Measurements from ENCODE around the gene SLC17A2. TPM values are rescaled to one million over a fixed set of nuclear protein-coding genes. Genes with fewer than 3 reads are reported as not detected.

The SLC17A2 gene
- total RNA-seq, 1 donor from 2014 or later, result not detected

GRCh38 chr6:25888626-25889025, 41.9 kb downstream of the SLC17A2 start:
- intact Hi-C loops (cut with micrococcal nuclease), result no loop called here

GRCh38 chr6:25886066-25886465, 44.4 kb downstream of the SLC17A2 start:
- intact Hi-C loops (cut with micrococcal nuclease), result no loop called here

GRCh38 chr6:25883991-25884390, 46.5 kb downstream of the SLC17A2 start:
- intact Hi-C loops (cut with micrococcal nuclease), result loop anchor here (2.0 to 5.0 kb wide), 3 partner anchors 58 to 163 kb away; no protein-coding TSS in a partner anchor

GRCh38 chr6:25883536-25883935, 47.0 kb downstream of the SLC17A2 start:
- intact Hi-C loops (cut with micrococcal nuclease), result loop anchor here (2.0 to 5.0 kb wide), 3 partner anchors 59 to 163 kb away; no protein-coding TSS in a partner anchor

- intact Hi-C loops (cut with micrococcal nuclease), result loop anchor here (1.0 to 5.0 kb wide), 4 partner anchors 60 to 161 kb away; no protein-coding TSS in a partner anchor
Observed at GRCh38 chr6:25882051-25882496, 48.4 kb downstream of the SLC17A2 start.

- intact Hi-C loops (cut with micrococcal nuclease), result loop anchor here (5.0 kb wide), 2 partner anchors 62 to 112 kb away; no protein-coding TSS in a partner anchor
Observed at GRCh38 chr6:25880601-25881000, 49.9 kb downstream of the SLC17A2 start.

GRCh38 chr6:25878721-25879322, 51.7 kb downstream of the SLC17A2 start:
- intact Hi-C loops (cut with micrococcal nuclease), result loop anchor here (5.0 kb wide), 1 partner anchor 742 kb away; no protein-coding TSS in a partner anchor

GRCh38 chr6:25875926-25876602, 54.4 kb downstream of the SLC17A2 start:
- intact Hi-C loops (cut with micrococcal nuclease), result loop anchor here (5.0 kb wide), 1 partner anchor 739 kb away; no protein-coding TSS in a partner anchor

- intact Hi-C loops (cut with micrococcal nuclease), result loop anchor here (5.0 kb wide), 1 partner anchor 738 kb away; no protein-coding TSS in a partner anchor
Observed at GRCh38 chr6:25875563-25875905, 55.0 kb downstream of the SLC17A2 start.

- intact Hi-C loops (cut with micrococcal nuclease), result loop anchor here (5.0 kb wide), 1 partner anchor 738 kb away; no protein-coding TSS in a partner anchor
Observed at GRCh38 chr6:25874822-25875562, 55.5 kb downstream of the SLC17A2 start.

GRCh38 chr6:25874118-25874517, 56.4 kb downstream of the SLC17A2 start, which contains the start of gene SLC17A3:
SLC17A3 (minus strand) TSS chr6:25874243; CDS start chr6:25868387, 5,856 bp downstream.
- intact Hi-C loops (cut with micrococcal nuclease), result no loop called here

- intact Hi-C loops (cut with micrococcal nuclease), result no loop called here
Observed at GRCh38 chr6:25872814-25873213, 57.7 kb downstream of the SLC17A2 start.

- intact Hi-C loops (cut with micrococcal nuclease), result no loop called here
Observed at GRCh38 chr6:25869840-25870239, 60.7 kb downstream of the SLC17A2 start.

GRCh38 chr6:25868436-25869183, 61.9 kb downstream of the SLC17A2 start:
- intact Hi-C loops (cut with micrococcal nuclease), result no loop called here

GRCh38 chr6:25866011-25866410, 64.5 kb downstream of the SLC17A2 start:
- intact Hi-C loops (cut with micrococcal nuclease), result no loop called here

GRCh38 chr6:25863360-25863759, 67.1 kb downstream of the SLC17A2 start:
- intact Hi-C loops (cut with micrococcal nuclease), result no loop called here

Other genes with a start within 250 kb of the SLC17A2 start
- not detected in 2 replicates for gene SLC17A4, start 175.9 kb downstream of the SLC17A2 start, total RNA-seq
- gene SLC17A1, start 98.6 kb downstream of the SLC17A2 start, total RNA-seq, result 0.15 TPM in 1 of 2 replicates, not detected in the other
- gene SLC17A3, start 56.4 kb downstream of the SLC17A2 start, total RNA-seq, result 0.59 and 0.66 TPM in 2 replicates
- gene TRIM38, start 32.1 kb upstream of the SLC17A2 start, total RNA-seq, result 29.2 and 29.4 TPM in 2 replicates
- 2.6 and 4.2 TPM in 2 replicates for gene HFE, start 156.7 kb upstream of the SLC17A2 start, total RNA-seq

Measured in T-helper 1 cell treated with Interleukin-12 subunit alpha and Interleukin-12 subunit beta and Interleukin-4 antibody, amounts not matched to agents 30 ng/mL and 1 ng/mL, for 36 hours (primary cell).